ENCODE data around the gene ZNF398.
"Not testable (repeated sequence)": the region's sequence is repeated elsewhere in the genome, so short reads cannot be mapped to it uniquely, and the experiment has no call there.

Gene ZNF398

GRCh38 chr7:149147072-149147751, at the start of gene ZNF398:
Gene ZNF398, plus strand, starts transcription at chr7:149147453. Its CDS starts 290 bp downstream, at chr7:149147743.
- DNase-seq (ENCODE audit: low read depth), result no peak

GRCh38 chr7:149099058-149099457, 48.2 kb upstream of the ZNF398 start:
- no peak for DNase-seq (ENCODE audit: low read depth)

GRCh38 chr7:149100821-149101220, 46.4 kb upstream of the ZNF398 start:
- no peak for DNase-seq (ENCODE audit: low read depth)

- DNase-seq (ENCODE audit: low read depth), result no peak
These were observed 44.6 kb upstream of the ZNF398 start for GRCh38 chr7:149102666-149103065.

GRCh38 chr7:149103424-149103823, 43.8 kb upstream of the ZNF398 start:
- DNase-seq (ENCODE audit: low read depth), result no peak

- no peak for DNase-seq (ENCODE audit: low read depth)
These were observed 43.0 kb upstream of the ZNF398 start for GRCh38 chr7:149104214-149104613.

GRCh38 chr7:149104749-149105148, 42.5 kb upstream of the ZNF398 start:
- no peak for DNase-seq (ENCODE audit: low read depth)

- no peak for DNase-seq (ENCODE audit: low read depth)
These were observed 37.3 kb upstream of the ZNF398 start for GRCh38 chr7:149109969-149110368.

- no peak for DNase-seq (ENCODE audit: low read depth)
These were observed 21.9 kb upstream of the ZNF398 start for GRCh38 chr7:149125189-149125862.

- DNase-seq (ENCODE audit: low read depth), result peak; percentile 61
These were observed 21.2 kb upstream of the ZNF398 start, which contains the start of gene ZNF425 for GRCh38 chr7:149125863-149126661. Gene ZNF425, minus strand, starts transcription at chr7:149126324. Its CDS starts 111 bp downstream, at chr7:149126213.

GRCh38 chr7:149126662-149127266, 20.5 kb upstream of the ZNF398 start:
- DNase-seq (ENCODE audit: low read depth), result no peak

- DNase-seq (ENCODE audit: low read depth), result no peak
These were observed 16.6 kb upstream of the ZNF398 start for GRCh38 chr7:149130572-149131198.

- no peak for DNase-seq (ENCODE audit: low read depth)
These were observed 14.1 kb upstream of the ZNF398 start for GRCh38 chr7:149133028-149133710.

GRCh38 chr7:149136118-149136517, 11.1 kb upstream of the ZNF398 start:
- no peak for DNase-seq (ENCODE audit: low read depth)

GRCh38 chr7:149140831-149141230, 6.4 kb upstream of the ZNF398 start:
- DNase-seq (ENCODE audit: low read depth), result no peak

- no peak for DNase-seq (ENCODE audit: low read depth)
These were observed 5.4 kb upstream of the ZNF398 start for GRCh38 chr7:149141893-149142292.

GRCh38 chr7:149144436-149144922, 2.8 kb upstream of the ZNF398 start:
- not testable (repeated sequence) for DNase-seq (ENCODE audit: low read depth)

GRCh38 chr7:149145031-149145845, 2.0 kb upstream of the ZNF398 start:
- no peak for DNase-seq (ENCODE audit: low read depth)

GRCh38 chr7:149147752-149148653, 750 bp downstream of the ZNF398 start:
- DNase-seq (ENCODE audit: low read depth), result no peak
